Astrocyte (in vitro differentiated cells and primary cell): ENCODE results near the gene RNGTT.

ENCODE experiments used
- EZH2 ChIP-seq: IDR thresholded peaks from 2 replicates; pipeline ENCODE4 v1.6.1; 2012; ENCODE audit warnings: mild to moderate bottlenecking, low read length, inconsistent platforms; ENCODE audit not compliant: insufficient read depth
- TF ChIP-seq, protein P1 (sequence below): IDR thresholded peaks from 2 replicates; pipeline ENCODE4 v1.5.1; 2011; ENCODE audit warnings: low read depth, mild to moderate bottlenecking, inconsistent platforms, low read length, moderate library complexity; ENCODE audit not compliant: insufficient read depth

DNA sequence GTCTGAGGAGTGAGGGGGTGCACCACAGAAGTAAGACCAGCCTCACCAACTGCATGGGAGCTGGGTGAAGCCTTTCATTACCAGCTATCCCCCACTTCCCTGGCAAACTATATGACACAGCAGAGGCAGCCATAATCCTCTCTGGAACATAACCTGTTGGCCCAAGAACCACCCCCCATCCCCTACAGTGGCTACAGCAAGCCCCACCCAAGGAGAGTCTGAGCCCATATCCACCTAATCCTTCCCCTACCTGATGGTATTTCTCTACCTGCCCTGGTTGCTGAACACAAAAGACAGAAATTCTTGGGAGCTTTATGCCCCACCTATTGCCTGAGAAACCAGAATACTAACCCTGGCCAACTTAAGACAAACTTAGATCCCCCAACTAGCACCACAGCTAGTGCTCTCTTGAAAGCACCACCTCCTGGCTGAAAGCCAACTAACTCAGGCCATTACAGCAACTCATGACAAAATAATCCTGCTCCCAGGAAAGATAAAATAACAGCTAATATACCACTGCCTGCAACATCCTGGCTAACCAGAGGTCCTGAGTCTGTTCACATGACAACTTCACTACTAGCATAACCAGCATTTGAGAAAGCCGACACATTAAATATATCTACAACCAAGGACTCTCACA, 11.2 kb downstream of the RNGTT start:
- TF ChIP-seq, protein P1, sequence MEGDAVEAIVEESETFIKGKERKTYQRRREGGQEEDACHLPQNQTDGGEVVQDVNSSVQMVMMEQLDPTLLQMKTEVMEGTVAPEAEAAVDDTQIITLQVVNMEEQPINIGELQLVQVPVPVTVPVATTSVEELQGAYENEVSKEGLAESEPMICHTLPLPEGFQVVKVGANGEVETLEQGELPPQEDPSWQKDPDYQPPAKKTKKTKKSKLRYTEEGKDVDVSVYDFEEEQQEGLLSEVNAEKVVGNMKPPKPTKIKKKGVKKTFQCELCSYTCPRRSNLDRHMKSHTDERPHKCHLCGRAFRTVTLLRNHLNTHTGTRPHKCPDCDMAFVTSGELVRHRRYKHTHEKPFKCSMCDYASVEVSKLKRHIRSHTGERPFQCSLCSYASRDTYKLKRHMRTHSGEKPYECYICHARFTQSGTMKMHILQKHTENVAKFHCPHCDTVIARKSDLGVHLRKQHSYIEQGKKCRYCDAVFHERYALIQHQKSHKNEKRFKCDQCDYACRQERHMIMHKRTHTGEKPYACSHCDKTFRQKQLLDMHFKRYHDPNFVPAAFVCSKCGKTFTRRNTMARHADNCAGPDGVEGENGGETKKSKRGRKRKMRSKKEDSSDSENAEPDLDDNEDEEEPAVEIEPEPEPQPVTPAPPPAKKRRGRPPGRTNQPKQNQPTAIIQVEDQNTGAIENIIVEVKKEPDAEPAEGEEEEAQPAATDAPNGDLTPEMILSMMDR, result no peak
- TF ChIP-seq EZH2, result no peak
